Measurements from ENCODE around the gene AP3B1. TPM values are rescaled to one million over a fixed set of nuclear protein-coding genes. Genes with fewer than 3 reads are reported as not detected.
A peak's percentile ranks its signal among the peaks of the same experiment; 100 is the strongest.

AP3B1 gene
- total and polyA plus RNA-seq, 4 donors, result 26.4 to 50.4 (median 33.3) TPM

GRCh38 chr5:78129597-78129996 is 164.9 kb downstream of the AP3B1 start:
- 97% methylated on average over 3 of the region's 3 CpGs for WGBS, 2 donors
- no peak overlapping the region for H3K27ac ChIP-seq (ENCODE audit: low read depth in 1 of 2, low read length in 1 of 2)
- H3K4me3 ChIP-seq, result no peak overlapping the region
- DNase-seq, result no peak
- TF ChIP-seq CTCF (IDR thresholded peaks at IDR 0.05; ENCODE audit: control extremely low read depth, extremely low read depth), result no peak
- no peaks in the 10 kb centered on the region for H3K27me3 ChIP-seq (ENCODE audit: control insufficient read depth in 3 of 3, insufficient read depth in 3 of 3, low read length in 2 of 3)
- ATAC-seq (ENCODE audit: insufficient read depth, low FRiP score), result no peak
- H3K9me3 ChIP-seq (ENCODE audit: control insufficient read depth in 4 of 4, insufficient read depth in 3 of 4, low read length in 3 of 4), result no peaks in the 10 kb centered on the region
- peaks cover 0 to 4% (median 3%) of the 10 kb centered on the region in 4 donors for H3K36me3 ChIP-seq (ENCODE audit: control insufficient read depth in 4 of 4, insufficient read depth in 4 of 4, low read length in 4 of 4)
- no peaks in the 10 kb centered on the region for H3K4me1 ChIP-seq (ENCODE audit: control insufficient read depth in 5 of 5, insufficient read depth in 5 of 5, low read length in 5 of 5)
- no peak overlapping the region for H3K9ac ChIP-seq (ENCODE audit: insufficient read depth in 1 of 2, low read length in 2 of 2)

DNA sequence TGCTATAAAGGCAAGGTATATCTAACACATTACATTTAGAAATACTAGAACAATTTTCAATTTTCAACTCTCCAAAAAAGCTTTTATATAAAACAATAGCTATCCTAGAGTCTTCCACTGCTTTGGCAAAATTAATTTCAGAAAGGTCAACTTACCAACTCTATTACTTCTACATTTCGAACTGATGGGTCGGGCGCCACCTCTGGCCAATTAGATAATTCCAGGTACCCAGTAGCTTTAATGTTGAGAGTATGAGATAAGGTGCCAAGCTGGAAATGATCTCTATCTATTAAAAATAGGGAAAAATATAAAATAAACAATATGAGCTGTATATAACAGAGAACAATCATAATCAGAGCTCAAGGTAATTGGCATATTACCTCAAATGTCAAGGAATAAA is 166.6 kb downstream of the AP3B1 start:
- Histone ChIP-seq H3K9me3 (ENCODE audit: control insufficient read depth in 4 of 4, insufficient read depth in 3 of 4, low read length in 3 of 4) (no peaks in the 10 kb centered on the region), H3K27me3 (ENCODE audit: control insufficient read depth in 3 of 3, insufficient read depth in 3 of 3, low read length in 2 of 3) (no peaks in the 10 kb centered on the region), H3K4me1 (ENCODE audit: control insufficient read depth in 5 of 5, insufficient read depth in 5 of 5, low read length in 5 of 5) (no peaks in the 10 kb centered on the region), H3K4me3 (no peak overlapping the region), H3K9ac (ENCODE audit: insufficient read depth in 1 of 2, low read length in 2 of 2) (no peak overlapping the region), H3K27ac (ENCODE audit: low read depth in 1 of 2, low read length in 1 of 2) (no peak overlapping the region), H3K36me3 (ENCODE audit: control insufficient read depth in 4 of 4, insufficient read depth in 4 of 4, low read length in 4 of 4) (peaks cover 0 to 4% (median 2%) of the 10 kb centered on the region in 4 donors)
- no peak for ATAC-seq (ENCODE audit: insufficient read depth, low FRiP score)
- no peak for TF ChIP-seq CTCF (IDR thresholded peaks at IDR 0.05; ENCODE audit: control extremely low read depth, extremely low read depth)
- 94 to 97% methylated on average over 3 of the region's 3 CpGs for WGBS, 2 donors
- no peak for DNase-seq

GRCh38 chr5:78126536-78126935 is 168.0 kb downstream of the AP3B1 start:
- H3K4me3 ChIP-seq, result no peak overlapping the region
- 95% methylated on average over 1 of the region's 1 CpG for WGBS, 2 donors
- H3K9ac ChIP-seq (ENCODE audit: insufficient read depth in 1 of 2, low read length in 2 of 2), result no peak overlapping the region
- no peaks in the 10 kb centered on the region for H3K9me3 ChIP-seq (ENCODE audit: control insufficient read depth in 4 of 4, insufficient read depth in 3 of 4, low read length in 3 of 4)
- H3K4me1 ChIP-seq (ENCODE audit: control insufficient read depth in 5 of 5, insufficient read depth in 5 of 5, low read length in 5 of 5), result no peaks in the 10 kb centered on the region
- DNase-seq (peak in 2 of 3 donors; percentile 27 to 54), ATAC-seq (ENCODE audit: insufficient read depth, low FRiP score) (no peak)
- H3K27me3 ChIP-seq (ENCODE audit: control insufficient read depth in 3 of 3, insufficient read depth in 3 of 3, low read length in 2 of 3), result no peaks in the 10 kb centered on the region
- peaks cover 0 to 4% (median 1%) of the 10 kb centered on the region in 4 donors for H3K36me3 ChIP-seq (ENCODE audit: control insufficient read depth in 4 of 4, insufficient read depth in 4 of 4, low read length in 4 of 4)
- no peak overlapping the region for H3K27ac ChIP-seq (ENCODE audit: low read depth in 1 of 2, low read length in 1 of 2)
- no peak for TF ChIP-seq CTCF (IDR thresholded peaks at IDR 0.05; ENCODE audit: control extremely low read depth, extremely low read depth)

GRCh38 chr5:78116167-78116566 is 178.3 kb downstream of the AP3B1 start:
- TF ChIP-seq CTCF (IDR thresholded peaks at IDR 0.05; ENCODE audit: control extremely low read depth, extremely low read depth), result no peak
- H3K27ac ChIP-seq (ENCODE audit: low read depth in 1 of 2, low read length in 1 of 2), result no peak overlapping the region
- WGBS, 2 donors, result 96 to 98% methylated on average over 1 of the region's 1 CpG
- no peaks in the 10 kb centered on the region for H3K9me3 ChIP-seq (ENCODE audit: control insufficient read depth in 4 of 4, insufficient read depth in 3 of 4, low read length in 3 of 4)
- peaks cover 2 to 9% (median 4%) of the 10 kb centered on the region in 4 donors for H3K36me3 ChIP-seq (ENCODE audit: control insufficient read depth in 4 of 4, insufficient read depth in 4 of 4, low read length in 4 of 4)
- no peak overlapping the region for H3K4me3 ChIP-seq
- no peak overlapping the region for H3K9ac ChIP-seq (ENCODE audit: insufficient read depth in 1 of 2, low read length in 2 of 2)
- H3K27me3 ChIP-seq (ENCODE audit: control insufficient read depth in 3 of 3, insufficient read depth in 3 of 3, low read length in 2 of 3), result no peaks in the 10 kb centered on the region
- ATAC-seq (ENCODE audit: insufficient read depth, low FRiP score) (no peak), DNase-seq (peak in 1 of 3 donors; percentile 20)
- H3K4me1 ChIP-seq (ENCODE audit: control insufficient read depth in 5 of 5, insufficient read depth in 5 of 5, low read length in 5 of 5), result no peaks in the 10 kb centered on the region
